Mammary epithelial cell (primary cell): ENCODE results near the gene GCNT4.

Experiments used
- CTCF ChIP-seq, 2 donors: IDR thresholded peaks in 1 of 2; conservative IDR thresholded peaks in 1 of 2; 2 replicates each; pipeline ENCODE4 v1.5.1; 2011 to 2012; ENCODE audit warnings: inconsistent platforms in 2 of 2, low read length in 2 of 2, mild to moderate bottlenecking in 2 of 2, control low read depth in 1 of 2, low read depth in 1 of 2; ENCODE audit not compliant: insufficient read depth in 1 of 2; ENCODE audit errors: extremely low read depth in 1 of 2
- EZH2 ChIP-seq: IDR thresholded peaks from 2 replicates; pipeline ENCODE4 v1.6.1; 2012; ENCODE audit warnings: low read length, inconsistent platforms, borderline replicate concordance

GRCh38 chr5:75040973-75041372, 11.4 kb downstream of the GCNT4 start:
- TF ChIP-seq CTCF (conservative IDR thresholded peaks at IDR 0.05 in 1 of 2, IDR thresholded peaks at IDR 0.05 in 1 of 2; ENCODE audit: extremely low read depth in 1 of 2, insufficient read depth in 1 of 2, low read depth in 1 of 2, low read length in 2 of 2), result no peak
- no peak for TF ChIP-seq EZH2
